ENCODE results near the gene CYP24A1.
"Not testable (repeated sequence)": the region's sequence is repeated elsewhere in the genome, so short reads cannot be mapped to it uniquely, and the experiment has no call there.

Gene CYP24A1

DNA sequence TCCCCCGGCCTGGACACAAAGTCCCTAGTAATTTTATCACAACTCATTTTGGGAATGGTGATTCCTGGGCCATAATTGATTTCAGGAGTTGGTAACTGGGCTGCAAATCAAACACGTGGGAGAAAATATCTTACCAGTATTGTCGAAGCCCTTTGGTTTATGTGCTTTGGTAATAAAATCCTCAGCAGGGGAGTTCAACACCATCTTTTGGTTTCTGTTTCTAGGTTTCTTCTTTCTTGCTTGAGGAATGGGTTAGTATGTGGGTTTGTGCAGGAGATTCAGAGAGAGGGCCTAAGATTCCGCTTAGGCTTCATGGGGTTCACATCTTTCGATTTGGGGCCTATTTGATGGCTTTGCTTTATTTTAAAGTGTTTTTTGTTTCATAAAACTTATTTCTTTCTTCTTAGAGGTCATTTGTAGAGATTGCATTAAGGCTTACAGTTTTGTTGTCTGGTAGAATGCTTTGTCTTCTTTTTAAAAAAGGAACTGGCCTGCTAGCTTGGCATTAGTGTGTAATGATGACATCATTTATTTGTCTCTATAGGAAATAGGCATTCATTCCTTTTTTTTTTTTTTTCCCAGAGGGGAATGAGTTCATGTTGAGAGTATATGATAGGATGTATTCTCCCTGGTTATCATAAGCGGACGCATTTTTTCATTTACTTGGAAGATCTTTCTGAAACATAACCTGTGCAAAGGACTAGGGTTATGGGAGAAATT, 45.8 kb downstream of the CYP24A1 start:
- peaks cover 6% of the 10 kb centered on the region for H3K4me1 Mint-ChIP-seq

DNA sequence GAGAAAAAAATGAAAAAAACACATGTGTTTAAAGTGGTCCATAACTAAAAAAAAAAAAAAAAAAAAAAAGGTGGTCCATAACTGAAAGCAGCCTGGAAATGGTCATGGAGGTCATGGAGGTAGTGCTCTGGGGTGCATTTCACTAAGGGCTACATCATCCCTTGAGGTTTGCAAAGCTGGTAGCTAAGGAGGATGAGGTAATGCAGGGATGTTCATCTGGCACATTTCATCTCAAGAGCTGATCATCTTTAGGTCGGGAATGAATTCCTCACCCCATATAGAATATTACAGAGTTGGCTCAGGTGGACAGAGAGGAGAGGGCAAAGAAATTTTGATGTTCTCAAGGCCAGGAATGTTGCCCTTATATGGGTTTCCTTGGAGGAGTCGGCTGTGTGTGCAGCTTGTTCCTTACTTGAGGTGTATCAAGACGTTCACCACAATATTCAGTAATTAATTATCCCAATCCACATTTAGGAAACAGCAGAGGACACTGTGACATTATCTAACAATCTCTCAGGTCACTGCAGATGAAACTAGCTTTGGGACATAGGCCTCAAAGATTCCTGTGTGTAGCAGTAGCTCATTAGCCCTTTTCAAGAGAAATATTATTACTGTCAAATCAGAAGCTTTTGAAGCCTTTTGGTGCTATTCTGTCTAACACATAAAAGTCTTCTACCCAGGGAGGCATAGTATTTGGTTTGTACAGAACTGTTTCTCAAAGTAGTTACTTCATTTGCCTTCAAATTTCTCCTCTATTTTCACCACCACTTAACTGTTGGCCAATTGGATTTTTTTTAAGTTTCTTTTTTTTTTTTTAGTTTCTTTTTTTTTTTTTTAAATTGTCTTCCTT, 46.8 kb downstream of the CYP24A1 start:
- Mint-ChIP-seq H3K9me3 (peaks cover 6% of the 10 kb centered on the region), H3K4me1 (peaks cover 12% of the 10 kb centered on the region), H3K36me3 (no peaks in the 10 kb centered on the region), H3K4me3 (no peak overlapping the region), H3K27me3 (peaks cover 10% of the 10 kb centered on the region), H3K27ac (no peak overlapping the region)
- no peak for ATAC-seq

More for the DNA sequence above, 45.8 kb downstream of the CYP24A1 start:
- no peaks in the 10 kb centered on the region for H3K36me3 Mint-ChIP-seq
- H3K9me3 Mint-ChIP-seq, result peaks cover 6% of the 10 kb centered on the region
- no peak overlapping the region for H3K4me3 Mint-ChIP-seq
- ATAC-seq, result no peak
- H3K27me3 Mint-ChIP-seq, result peaks cover 14% of the 10 kb centered on the region
- no peak overlapping the region for H3K27ac Mint-ChIP-seq

DNA sequence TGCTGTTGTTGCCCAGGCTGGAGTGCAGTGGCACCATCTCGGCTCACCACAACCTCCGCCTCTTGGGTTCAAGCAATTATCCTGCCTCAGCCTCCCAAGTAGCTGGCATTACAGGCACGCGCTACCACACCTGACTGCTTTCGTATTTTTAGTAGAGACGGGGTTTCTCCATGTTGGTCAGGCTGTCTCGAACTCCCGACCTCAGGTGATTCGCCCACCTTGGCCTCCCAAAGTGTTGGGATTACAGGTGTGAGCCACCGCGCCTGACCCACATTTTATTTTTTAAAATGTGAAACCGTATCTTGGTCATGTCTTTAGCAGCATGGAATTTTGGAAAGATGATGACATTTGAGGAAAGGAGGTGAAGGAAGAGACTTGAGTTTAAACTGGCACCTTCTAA, 47.5 kb downstream of the CYP24A1 start:
- not testable (repeated sequence) for H3K9me3 Mint-ChIP-seq, H3K4me3 Mint-ChIP-seq, ATAC-seq, H3K27ac Mint-ChIP-seq, H3K36me3 Mint-ChIP-seq, H3K27me3 Mint-ChIP-seq
- peaks cover 11% of the 10 kb centered on the region for H3K4me1 Mint-ChIP-seq

DNA sequence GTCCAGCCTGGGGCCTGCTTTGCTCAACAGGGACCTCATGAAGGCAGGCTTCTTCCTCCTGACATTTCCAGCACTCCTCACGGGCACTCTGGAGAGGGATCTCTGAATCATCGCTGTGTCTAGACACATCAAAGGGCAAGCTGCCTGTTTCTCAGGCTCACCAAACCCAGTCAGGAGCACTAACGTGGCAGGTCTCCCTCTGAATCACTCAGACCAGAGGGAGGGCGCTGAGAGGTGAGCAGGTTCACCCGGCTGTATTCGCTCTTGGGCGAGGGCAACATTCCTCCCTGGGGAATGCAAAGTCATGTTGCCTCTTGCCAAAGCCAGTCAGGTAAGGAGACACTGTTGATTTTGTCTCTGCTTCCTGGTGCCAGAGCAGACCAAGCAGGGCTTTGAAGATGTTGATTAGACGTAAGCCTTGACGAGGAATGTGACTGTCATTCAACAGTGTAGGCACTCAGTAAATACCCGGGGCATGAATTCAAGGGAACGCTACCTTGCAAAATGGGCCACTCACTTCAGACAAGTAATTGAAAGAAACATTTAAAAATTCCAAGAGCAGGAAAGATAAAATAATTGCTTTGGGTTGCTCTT, 50.1 kb downstream of the CYP24A1 start:
- H3K27ac Mint-ChIP-seq, result peak overlapping the region; percentile 50
- H3K4me1 Mint-ChIP-seq, result peaks cover 11% of the 10 kb centered on the region
- H3K9me3 Mint-ChIP-seq, result no peaks in the 10 kb centered on the region
- no peaks in the 10 kb centered on the region for H3K36me3 Mint-ChIP-seq
- H3K4me3 Mint-ChIP-seq, result no peak overlapping the region
- no peaks in the 10 kb centered on the region for H3K27me3 Mint-ChIP-seq
- peak; percentile 32 for ATAC-seq

DNA sequence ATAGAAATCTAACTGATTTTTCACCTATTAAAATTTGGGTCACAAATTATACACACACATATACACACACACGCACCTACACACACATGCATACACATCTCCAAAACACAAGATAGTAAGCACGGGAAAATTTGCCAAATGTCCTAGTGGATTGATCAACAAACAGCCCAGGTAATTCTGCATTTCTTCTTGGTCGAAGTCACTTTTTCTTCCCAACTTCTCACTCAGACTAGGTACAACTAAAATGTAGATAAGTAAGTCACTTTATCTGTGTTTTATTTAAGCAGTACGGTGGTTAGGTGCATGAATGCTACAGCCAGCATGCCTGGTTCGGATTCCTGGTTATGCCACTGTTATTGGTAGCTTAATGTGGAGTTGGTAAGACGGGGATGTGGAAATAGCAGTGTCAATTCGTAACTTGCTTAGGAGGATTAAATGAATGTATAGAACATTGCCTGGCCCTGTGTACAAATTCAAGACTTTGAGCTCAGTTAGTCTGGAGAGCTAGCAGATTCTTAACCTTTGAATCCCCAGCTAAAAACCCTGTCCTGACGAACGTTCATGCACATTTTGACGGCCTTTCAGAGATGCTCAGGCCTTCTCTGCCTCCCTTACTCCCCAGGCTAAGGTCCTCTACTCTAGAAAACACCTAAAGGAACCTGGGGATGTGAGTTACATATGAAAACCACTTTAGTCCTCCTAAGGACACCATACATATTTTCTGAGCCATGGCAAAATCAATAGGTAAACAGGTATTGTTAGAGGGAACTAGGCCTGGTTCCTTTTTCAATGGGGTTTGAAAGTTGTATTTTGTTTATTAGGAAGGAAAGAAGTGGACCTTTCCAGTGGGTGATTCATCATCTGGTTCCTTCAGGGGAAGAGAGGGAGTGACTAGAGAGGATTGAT, 50.9 kb downstream of the CYP24A1 start:
- Mint-ChIP-seq H3K36me3 (no peaks in the 10 kb centered on the region), H3K4me3 (no peak overlapping the region), H3K9me3 (no peaks in the 10 kb centered on the region), H3K27me3 (no peaks in the 10 kb centered on the region), H3K27ac (peak overlapping the region; percentile 68), H3K4me1 (peaks cover 11% of the 10 kb centered on the region)
- no peak for ATAC-seq

DNA sequence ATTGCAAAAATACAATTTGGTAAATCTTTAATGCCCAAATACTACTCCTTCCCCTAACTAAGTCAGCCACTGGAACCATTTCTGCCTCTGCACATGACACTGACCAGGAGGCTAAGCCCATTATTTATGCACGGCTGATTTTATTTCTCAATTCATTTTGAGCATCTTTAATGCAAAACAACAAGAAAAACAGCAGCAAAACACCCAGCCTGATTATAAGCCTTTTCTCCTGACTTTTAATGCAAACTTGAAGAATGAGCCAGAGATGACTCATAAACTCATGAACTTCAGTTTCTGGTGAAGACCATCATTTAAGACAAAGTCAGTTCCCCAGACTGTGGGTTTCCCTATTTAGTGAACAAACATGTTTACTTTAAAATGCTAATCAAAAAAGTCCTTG, 51.6 kb downstream of the CYP24A1 start:
- H3K27ac Mint-ChIP-seq, result peak overlapping the region; percentile 68
- H3K36me3 Mint-ChIP-seq, result no peaks in the 10 kb centered on the region
- no peaks in the 10 kb centered on the region for H3K9me3 Mint-ChIP-seq
- peak overlapping the region; percentile 64 for H3K4me3 Mint-ChIP-seq
- peak; percentile 81 for ATAC-seq
- peaks cover 11% of the 10 kb centered on the region for H3K4me1 Mint-ChIP-seq
- no peaks in the 10 kb centered on the region for H3K27me3 Mint-ChIP-seq

DNA sequence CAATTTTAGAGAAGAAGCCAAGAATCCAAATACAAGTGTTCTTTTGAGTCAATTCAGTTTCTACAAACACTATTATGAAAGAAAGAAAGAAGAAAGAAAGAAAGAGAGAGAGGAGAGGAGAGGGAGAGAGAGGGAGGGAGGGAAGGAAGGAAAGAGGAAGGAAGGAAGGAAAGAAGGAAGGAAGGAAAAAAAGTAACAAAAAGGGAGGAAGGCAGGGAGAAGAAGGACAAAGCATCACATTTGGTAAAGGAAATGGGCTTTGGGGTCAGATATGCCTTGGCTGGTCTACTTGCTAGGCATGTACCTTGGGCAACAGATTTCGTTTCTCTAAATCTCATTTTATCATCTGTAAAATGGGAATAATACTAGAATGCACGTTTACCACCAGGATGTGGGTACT, 54.0 kb downstream of the CYP24A1 start:
- H3K36me3 Mint-ChIP-seq, result no peaks in the 10 kb centered on the region
- H3K27ac Mint-ChIP-seq, result no peak overlapping the region
- H3K4me3 Mint-ChIP-seq, result no peak overlapping the region
- H3K9me3 Mint-ChIP-seq, result no peaks in the 10 kb centered on the region
- H3K4me1 Mint-ChIP-seq, result peaks cover 11% of the 10 kb centered on the region
- no peak for ATAC-seq
- H3K27me3 Mint-ChIP-seq, result no peaks in the 10 kb centered on the region

DNA sequence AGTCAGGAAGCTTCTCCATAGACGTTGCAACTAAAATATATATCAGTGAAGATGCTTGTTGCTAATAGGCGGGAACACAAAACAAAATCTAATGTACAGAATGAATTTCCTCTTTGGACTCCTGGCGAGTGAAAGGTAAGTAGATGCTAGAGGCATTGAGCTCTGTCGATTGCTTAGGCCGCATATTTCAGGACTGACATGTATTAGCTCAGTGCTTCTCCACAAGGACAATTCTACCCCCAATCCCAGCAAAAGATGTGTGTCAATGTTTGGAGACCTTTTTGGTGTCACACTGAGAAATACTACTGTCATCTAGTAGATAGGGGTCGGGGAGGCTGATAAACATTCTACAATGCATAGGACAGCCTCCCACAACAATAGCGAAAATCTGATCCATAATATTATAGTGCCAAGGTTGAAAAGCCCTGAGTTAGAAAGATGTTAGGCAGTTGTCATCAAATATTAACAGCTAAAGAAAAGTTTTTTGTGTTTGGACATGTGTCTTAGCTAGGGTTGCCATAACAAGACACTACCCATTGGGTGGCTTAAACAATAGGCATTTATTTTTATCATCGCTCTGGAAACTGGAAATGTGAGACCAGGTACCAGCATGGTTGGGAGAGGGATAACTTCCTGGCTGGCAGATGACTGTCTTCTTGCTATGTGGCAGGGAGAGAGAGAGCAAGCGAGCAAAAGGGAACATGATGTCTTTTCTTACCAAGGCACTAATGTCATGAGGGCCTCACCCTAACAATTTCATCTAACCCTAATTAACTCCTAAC, 55.4 kb downstream of the CYP24A1 start:
- peaks cover 11% of the 10 kb centered on the region for H3K4me1 Mint-ChIP-seq
- peaks cover 12% of the 10 kb centered on the region for H3K27me3 Mint-ChIP-seq
- no peaks in the 10 kb centered on the region for H3K9me3 Mint-ChIP-seq
- ATAC-seq, result no peak
- no peaks in the 10 kb centered on the region for H3K36me3 Mint-ChIP-seq
- H3K4me3 Mint-ChIP-seq, result no peak overlapping the region
- no peak overlapping the region for H3K27ac Mint-ChIP-seq

DNA sequence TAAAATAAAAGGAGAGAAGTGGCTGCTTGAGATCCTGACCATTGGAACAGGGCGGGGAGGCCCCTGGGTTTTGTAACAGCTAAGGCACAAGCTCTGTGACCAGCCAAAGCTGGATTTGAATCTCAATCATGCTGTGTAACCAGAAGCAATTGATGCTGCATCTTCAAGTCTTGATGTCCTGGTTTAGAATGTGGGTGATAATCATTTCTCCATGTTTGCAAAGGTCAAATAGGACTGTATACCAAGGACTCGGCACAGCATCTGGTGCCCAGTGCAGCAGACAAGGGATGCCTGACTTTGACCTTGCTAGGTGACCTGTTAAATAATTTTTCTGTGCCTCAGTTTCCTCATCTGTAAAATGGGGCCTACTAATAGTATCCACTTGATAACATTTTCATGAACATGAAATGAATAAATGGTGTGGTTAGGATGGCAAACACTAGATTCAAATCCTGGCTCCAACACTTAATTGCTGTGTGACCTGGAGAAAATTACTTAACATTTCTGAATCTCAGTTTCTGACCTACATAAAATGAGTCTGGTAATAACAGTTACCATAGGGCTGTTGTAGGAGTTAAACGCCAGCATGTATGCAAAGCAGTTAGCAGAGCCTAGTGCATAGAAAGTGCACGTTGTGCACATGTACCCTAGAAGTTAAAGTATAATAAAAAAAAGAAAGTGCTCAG, 57.1 kb downstream of the CYP24A1 start:
- peaks cover 19% of the 10 kb centered on the region for H3K27me3 Mint-ChIP-seq
- no peaks in the 10 kb centered on the region for H3K4me1 Mint-ChIP-seq
- no peak overlapping the region for H3K4me3 Mint-ChIP-seq

DNA sequence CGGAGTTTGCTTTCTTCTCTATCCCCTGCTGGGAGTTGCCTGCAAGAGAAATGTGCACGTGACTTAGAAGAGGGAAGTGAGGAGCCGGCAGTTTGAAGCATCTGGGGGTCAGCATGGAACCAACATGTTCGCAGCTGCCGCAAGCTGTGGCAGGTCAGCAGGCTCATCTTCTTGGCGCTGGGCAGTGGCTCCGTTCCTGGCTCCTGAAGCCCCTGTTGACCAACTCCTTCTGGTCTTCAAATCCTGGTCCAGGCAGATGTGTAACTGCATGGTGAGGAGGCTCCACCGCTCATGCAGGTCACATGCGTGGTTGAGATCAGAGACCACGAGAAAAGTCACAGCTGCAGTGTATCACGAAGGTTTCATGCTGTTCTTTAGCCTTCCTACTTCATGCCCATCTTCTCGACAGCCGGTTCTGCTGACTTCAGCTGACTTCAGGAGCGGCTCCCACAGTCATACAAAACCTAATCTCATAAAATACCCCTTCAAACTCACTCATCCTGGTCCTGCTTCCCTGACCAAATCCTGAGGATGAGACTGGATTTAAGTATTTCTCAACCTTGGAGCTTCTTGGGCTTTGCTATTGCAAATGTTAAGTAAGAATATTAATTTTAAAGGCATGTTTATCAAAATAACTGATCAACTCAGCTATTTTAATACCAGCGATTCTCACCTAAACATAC, 58.5 kb downstream of the CYP24A1 start:
- Mint-ChIP-seq H3K27me3 (peaks cover 24% of the 10 kb centered on the region), H3K36me3 (no peaks in the 10 kb centered on the region), H3K9me3 (peaks cover 3% of the 10 kb centered on the region), H3K27ac (no peak overlapping the region), H3K4me3 (no peak overlapping the region), H3K4me1 (no peaks in the 10 kb centered on the region)
- ATAC-seq, result no peak

More for the DNA sequence above, 57.1 kb downstream of the CYP24A1 start:
- Mint-ChIP-seq H3K27ac (no peak overlapping the region), H3K9me3 (no peaks in the 10 kb centered on the region), H3K36me3 (no peaks in the 10 kb centered on the region)
- ATAC-seq, result no peak

DNA sequence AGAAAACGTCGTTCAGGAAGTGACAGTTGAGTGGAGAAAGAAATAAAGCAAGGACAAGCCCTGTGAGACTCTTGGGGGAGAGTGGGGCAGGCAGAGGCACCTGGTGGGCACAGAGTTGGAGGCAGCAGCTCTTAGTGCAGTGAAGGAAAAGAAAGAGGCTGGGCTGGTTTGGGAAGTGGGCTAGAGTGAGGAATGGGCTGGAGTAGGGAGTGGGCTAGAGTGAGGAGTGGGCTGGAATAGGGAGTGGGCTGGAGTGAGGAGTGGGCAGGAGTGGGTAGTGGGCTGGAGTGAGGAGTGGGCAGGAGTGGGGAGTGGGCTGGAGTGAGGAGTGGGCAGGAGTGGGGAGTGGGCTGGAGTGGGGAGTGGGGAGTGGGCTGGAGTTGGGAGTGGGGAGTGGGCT, 59.7 kb downstream of the CYP24A1 start:
- Mint-ChIP-seq H3K27ac (no peak overlapping the region), H3K36me3 (no peaks in the 10 kb centered on the region), H3K4me3 (no peak overlapping the region), H3K9me3 (peaks cover 3% of the 10 kb centered on the region), H3K4me1 (no peaks in the 10 kb centered on the region), H3K27me3 (peaks cover 24% of the 10 kb centered on the region)
- ATAC-seq, result peak; percentile 12

DNA sequence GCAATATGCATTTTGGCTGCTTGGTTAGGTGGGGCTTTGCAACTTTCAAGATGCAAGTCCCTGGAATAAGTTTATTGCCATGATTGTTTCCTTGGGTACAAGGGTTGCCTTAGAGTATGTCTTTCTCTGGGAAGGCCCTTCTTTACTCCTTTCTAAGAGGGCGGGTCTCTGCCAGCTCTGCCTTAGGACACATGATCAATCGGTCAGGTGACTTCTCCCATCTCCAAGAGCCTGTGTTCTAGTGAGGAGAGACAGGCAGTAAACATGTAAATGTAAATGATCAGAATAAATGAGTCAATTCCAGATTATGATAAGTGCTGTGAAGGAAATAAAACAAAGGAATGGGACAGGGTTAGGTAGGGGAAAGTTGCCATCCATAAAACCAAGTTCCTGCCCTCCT, 60.2 kb downstream of the CYP24A1 start:
- Mint-ChIP-seq H3K27me3 (peaks cover 24% of the 10 kb centered on the region), H3K27ac (no peak overlapping the region), H3K4me1 (no peaks in the 10 kb centered on the region), H3K9me3 (peaks cover 3% of the 10 kb centered on the region), H3K4me3 (no peak overlapping the region), H3K36me3 (no peaks in the 10 kb centered on the region)
- ATAC-seq, result no peak

DNA sequence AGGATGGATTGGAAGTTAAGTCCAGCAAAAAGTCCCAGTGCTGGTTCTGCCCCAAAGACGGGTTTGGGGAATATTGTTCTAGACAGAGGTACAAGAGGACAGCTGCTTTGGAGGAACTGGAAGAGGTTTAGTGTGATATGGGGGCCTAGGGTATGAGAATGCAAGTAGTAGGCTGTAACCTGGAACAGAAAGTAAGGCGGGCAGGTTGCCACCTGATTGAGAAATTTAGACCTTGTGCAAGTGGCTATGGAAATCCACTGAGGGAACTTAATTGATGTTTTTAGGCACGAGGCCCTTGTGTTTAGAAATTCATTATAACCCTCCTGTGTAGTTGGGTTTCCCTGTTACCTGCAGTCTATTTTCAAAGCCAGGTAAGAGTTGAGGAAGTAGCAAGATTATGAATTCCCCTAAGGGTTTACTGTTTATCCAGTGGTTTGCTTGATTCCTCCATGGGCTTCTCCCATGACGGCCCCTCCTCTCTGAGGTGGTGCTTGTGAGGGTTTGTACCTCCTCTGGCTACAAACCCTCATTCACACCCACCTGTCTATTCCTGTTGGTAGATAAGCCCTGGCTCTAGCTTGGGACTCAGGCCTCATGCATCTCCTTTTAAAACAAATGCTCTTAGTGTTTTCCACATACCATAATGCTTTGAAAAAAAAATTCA, 61.4 kb downstream of the CYP24A1 start:
- Mint-ChIP-seq H3K27me3 (peaks cover 24% of the 10 kb centered on the region), H3K27ac (no peak overlapping the region), H3K9me3 (peaks cover 3% of the 10 kb centered on the region)

More for the DNA sequence above, 61.4 kb downstream of the CYP24A1 start:
- no peak for ATAC-seq
- Mint-ChIP-seq H3K4me3 (no peak overlapping the region), H3K36me3 (no peaks in the 10 kb centered on the region), H3K4me1 (no peaks in the 10 kb centered on the region)
